Chondrocyte (in vitro differentiated cells): ENCODE results near the gene CREG2. TPM values are rescaled to one million over a fixed set of nuclear protein-coding genes. Genes with fewer than 3 reads are reported as not detected.

Source experiments
- DNase-seq: peaks from one replicate; pipeline ENCODE4 v3.0.0; 2021; ENCODE audit warnings: mixed read lengths, low spot score
- H3K27ac Mint-ChIP-seq: one replicate; pipeline ENCODE4 v1.8.0; 2021; ENCODE audit warnings: mild to moderate bottlenecking, moderate library complexity, mixed read lengths; ENCODE audit not compliant: unreplicated experiment
- H3K27me3 Mint-ChIP-seq: 2 replicates; pipeline ENCODE4 v1.8.0; 2021; ENCODE audit warnings: low read depth, mixed read lengths
- H3K36me3 Mint-ChIP-seq: 2 replicates; pipeline ENCODE4 v1.8.0; 2021; ENCODE audit warnings: low read depth, mixed read lengths
- H3K4me1 Mint-ChIP-seq: 2 replicates; pipeline ENCODE4 v1.8.0; 2021; ENCODE audit warnings: low read depth, mild to moderate bottlenecking, mixed read lengths
- H3K4me3 Mint-ChIP-seq: one replicate; pipeline ENCODE4 v1.8.0; 2021; ENCODE audit warnings: mild to moderate bottlenecking, moderate library complexity, mixed read lengths; ENCODE audit not compliant: unreplicated experiment
- H3K9me3 Mint-ChIP-seq: 2 replicates; pipeline ENCODE4 v1.8.0; 2021; ENCODE audit warnings: low read depth, mixed read lengths
- CTCF ChIP-seq: fragments of 200-600 bp; sonication (generic); IDR thresholded peaks from 2 replicates; pipeline ENCODE4 v1.5.0; 2021; ENCODE audit warnings: antibody characterized with exemption, mild to moderate bottlenecking, moderate library complexity
- total RNA-seq: library from RNA; stranded (reverse); gene quantifications from 3 replicates; pipeline ENCODE4 v1.2.1, GENCODE V29; 2021

CREG2 gene
- total RNA-seq, 1 donor from 2014 or later = not detected

GRCh38 chr2:101401906-101402305, 14.6 kb upstream of the CREG2 start:
- Mint-ChIP-seq H3K36me3 (no peaks in the 10 kb centered on the region), H3K9me3 (no peaks in the 10 kb centered on the region), H3K4me1 (no peaks in the 10 kb centered on the region), H3K4me3 (no peak overlapping the region), H3K27me3 (peaks cover 9% of the 10 kb centered on the region), H3K27ac (no peak overlapping the region)
- TF ChIP-seq CTCF = peak; percentile 50
- DNase-seq = no peak

GRCh38 chr2:101401326-101401665, 14.0 kb upstream of the CREG2 start:
- H3K36me3 Mint-ChIP-seq = no peaks in the 10 kb centered on the region
- peaks cover 2% of the 10 kb centered on the region for H3K4me1 Mint-ChIP-seq
- no peak for DNase-seq
- no peak overlapping the region for H3K4me3 Mint-ChIP-seq
- no peaks in the 10 kb centered on the region for H3K9me3 Mint-ChIP-seq
- H3K27ac Mint-ChIP-seq = no peak overlapping the region
- no peak for TF ChIP-seq CTCF
- H3K27me3 Mint-ChIP-seq = peaks cover 9% of the 10 kb centered on the region

GRCh38 chr2:101400506-101401325, 13.4 kb upstream of the CREG2 start:
- no peaks in the 10 kb centered on the region for H3K9me3 Mint-ChIP-seq
- no peak for TF ChIP-seq CTCF
- no peak overlapping the region for H3K27ac Mint-ChIP-seq
- peaks cover 9% of the 10 kb centered on the region for H3K27me3 Mint-ChIP-seq
- no peak overlapping the region for H3K4me3 Mint-ChIP-seq
- peaks cover 8% of the 10 kb centered on the region for H3K4me1 Mint-ChIP-seq
- no peak for DNase-seq
- no peaks in the 10 kb centered on the region for H3K36me3 Mint-ChIP-seq

- no peak for DNase-seq
- no peaks in the 10 kb centered on the region for H3K36me3 Mint-ChIP-seq
- no peak overlapping the region for H3K4me3 Mint-ChIP-seq
- no peak overlapping the region for H3K27ac Mint-ChIP-seq
- no peak for TF ChIP-seq CTCF
- peaks cover 10% of the 10 kb centered on the region for H3K4me1 Mint-ChIP-seq
- peaks cover 9% of the 10 kb centered on the region for H3K27me3 Mint-ChIP-seq
- H3K9me3 Mint-ChIP-seq = no peaks in the 10 kb centered on the region
These were observed 12.7 kb upstream of the CREG2 start for GRCh38 chr2:101400048-101400447.

- Mint-ChIP-seq H3K27ac (no peak overlapping the region), H3K9me3 (no peaks in the 10 kb centered on the region), H3K27me3 (peaks cover 9% of the 10 kb centered on the region), H3K4me1 (peaks cover 10% of the 10 kb centered on the region), H3K36me3 (no peaks in the 10 kb centered on the region), H3K4me3 (no peak overlapping the region)
- TF ChIP-seq CTCF = no peak
- DNase-seq = no peak
These were observed 11.9 kb upstream of the CREG2 start for GRCh38 chr2:101399021-101399799.
